Gastrocnemius medialis (tissue), 4 donors: ENCODE measurements around the gene ST8SIA2. TPM values are rescaled to one million over a fixed set of nuclear protein-coding genes. Genes with fewer than 3 reads are reported as not detected.

ENCODE experiments used
- ATAC-seq, 2 donors: fragments of 150-250 bp; one replicate each; pipeline ENCODE4 v1.9.1; 2016
- DNase-seq, 2 donors: peaks; one replicate each; pipeline ENCODE4 v3.0.0-alpha.2; 2019
- H3K27ac ChIP-seq, 4 donors: fragments of 200-600 bp; sonication (generic); 1 replicate in 1 of 4; 2 replicates in 3 of 4; pipeline ENCODE4 v1.5.1; 2016 to 2018; ENCODE audit warnings: mild to moderate bottlenecking in 2 of 4, moderate library complexity in 1 of 4
- H3K27me3 ChIP-seq, 3 donors: fragments of 200-600 bp; sonication (generic) in 2 of 3; 1 replicate in 1 of 3; 2 replicates in 2 of 3; pipeline versions ENCODE4 v1.5.1 to v1.6.0; 2016 to 2019; ENCODE audit warnings: mild to moderate bottlenecking in 1 of 3, moderate library complexity in 1 of 3
- H3K36me3 ChIP-seq, 2 donors: fragments of 200-600 bp; sonication (generic) in 1 of 2; one replicate each; pipeline ENCODE4 v1.5.1; 2017 to 2018
- H3K4me1 ChIP-seq, 2 donors: fragments of 200-600 bp; sonication (generic) in 1 of 2; one replicate each; pipeline ENCODE4 v1.5.1; 2016 to 2017; ENCODE audit warnings: mild to moderate bottlenecking in 2 of 2
- H3K4me3 ChIP-seq, 4 donors: fragments of 200-600 bp; sonication (generic) in 3 of 4; 1 replicate in 1 of 4; 2 replicates in 3 of 4; pipeline ENCODE4 v1.5.1; 2016 to 2019; ENCODE audit warnings: mild to moderate bottlenecking in 2 of 4
- H3K9me3 ChIP-seq, 3 donors: fragments of 200-600 bp; sonication (generic) in 2 of 3; 1 replicate in 1 of 3; 2 replicates in 2 of 3; pipeline ENCODE4 v1.5.1; 2016 to 2019
- POLR2A ChIP-seq, 2 donors: fragments of 450-650 bp; IDR thresholded peaks; one replicate each; pipeline ENCODE4 v1.6.1; 2017; ENCODE audit warnings: antibody characterized with exemption in 2 of 2, mild to moderate bottlenecking in 2 of 2, moderate library complexity in 2 of 2
- in situ Hi-C, 4 donors: fragments of 200-750 bp; cut with MboI; loops; one replicate each; pipeline versions ENCODE4 v1.15.0 to v1.8.0; 2017; ENCODE audit warnings: low sequenced_read_pairs in 4 of 4
- intact Hi-C: fragments of 100-400 bp; cut with DNase I; formaldehyde crosslinking; loops from one replicate; pipeline ENCODE4 v1.15.1; 2023; ENCODE audit warnings: low total_unique reads
- total RNA-seq, 4 donors: library from RNA; depleted of rRNA; stranded (reverse); fragments of >200 nt; gene quantifications; one replicate each; pipeline versions ENCODE4 v1.1.0 to v1.2.3, GENCODE V29; 2016
- TF ChIP-seq, protein P1 (sequence below), 5 experiments: fragments of 450-650 bp in 3 of 5; fragments of 200-600 bp in 2 of 5; sonication (generic) in 2 of 5; IDR thresholded peaks in 4 of 5; conservative IDR thresholded peaks in 1 of 5; 1 replicate in 4 of 5; 2 replicates in 1 of 5; pipeline ENCODE4 v1.5.1; 2016 to 2019; ENCODE audit warnings: antibody characterized with exemption in 5 of 5, mild to moderate bottlenecking in 3 of 5, moderate library complexity in 3 of 5

ST8SIA2 gene
- total RNA-seq, 4 donors from 2014 or later, result not detected

DNA sequence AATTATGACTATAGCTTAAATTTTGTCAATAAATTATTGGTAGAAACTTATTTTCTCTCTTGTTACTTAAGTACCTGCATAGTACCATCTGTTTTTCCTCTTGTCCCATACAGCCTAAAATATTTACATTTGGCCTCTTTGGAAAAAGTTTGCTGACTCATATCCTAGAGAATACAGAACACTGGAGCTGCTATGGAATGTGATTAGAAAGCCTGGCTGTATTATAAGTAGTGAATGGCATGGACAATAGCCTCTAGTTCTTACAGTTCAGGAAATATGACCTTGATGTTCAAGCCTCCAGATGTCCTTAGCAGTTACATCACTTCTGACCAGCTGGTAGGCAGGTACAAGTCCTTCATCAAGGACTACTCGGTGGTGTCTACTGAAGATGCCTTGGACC is 28.3 kb downstream of the ST8SIA2 start:
- Histone ChIP-seq H3K36me3 (no peaks in the 10 kb centered on the region), H3K27ac (no peak overlapping the region), H3K4me1 (no peaks in the 10 kb centered on the region), H3K27me3 (no peaks in the 10 kb centered on the region), H3K4me3 (no peak overlapping the region), H3K9me3 (no peaks in the 10 kb centered on the region)
- in situ Hi-C loops (no loop called here), intact Hi-C loops (no loop called here)
- ATAC-seq (no peak), DNase-seq (no peak)
- TF ChIP-seq POLR2A (IDR thresholded peaks at IDR 0.05), result no peak

DNA sequence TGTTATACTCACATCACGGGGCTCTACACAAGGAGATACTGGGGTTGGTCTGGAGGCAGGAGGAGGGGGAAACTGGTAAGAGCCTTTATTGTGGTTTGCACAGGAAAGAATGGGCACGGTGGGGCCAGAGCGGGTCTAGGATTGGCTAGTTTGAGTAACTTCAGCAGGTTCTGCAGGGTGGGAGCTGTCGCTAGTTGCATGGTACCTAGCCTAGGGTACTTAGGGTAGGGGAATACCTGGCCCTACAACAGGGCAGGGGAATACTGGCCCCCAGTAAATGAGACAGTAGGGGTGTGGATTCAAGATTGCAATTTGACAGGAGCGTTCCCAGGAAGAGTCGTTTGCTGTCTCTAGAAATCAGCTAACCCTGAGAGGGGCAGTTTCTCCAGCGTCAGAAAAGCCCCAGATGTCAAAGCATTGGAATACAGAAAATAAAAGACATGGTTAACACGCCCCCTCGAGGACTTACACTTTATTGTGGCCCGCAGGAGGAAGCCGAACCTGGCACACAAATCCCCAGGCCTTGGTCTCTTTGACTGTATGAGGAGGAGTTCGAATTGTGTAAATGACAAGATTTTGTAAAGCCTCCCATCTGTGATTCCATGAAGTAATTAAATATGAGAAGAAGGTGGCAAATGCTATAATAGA is 32.0 kb downstream of the ST8SIA2 start:
- no peaks in the 10 kb centered on the region for H3K4me1 ChIP-seq
- H3K9me3 ChIP-seq, result no peaks in the 10 kb centered on the region
- no peak for TF ChIP-seq POLR2A (IDR thresholded peaks at IDR 0.05)
- TF ChIP-seq, protein P1, sequence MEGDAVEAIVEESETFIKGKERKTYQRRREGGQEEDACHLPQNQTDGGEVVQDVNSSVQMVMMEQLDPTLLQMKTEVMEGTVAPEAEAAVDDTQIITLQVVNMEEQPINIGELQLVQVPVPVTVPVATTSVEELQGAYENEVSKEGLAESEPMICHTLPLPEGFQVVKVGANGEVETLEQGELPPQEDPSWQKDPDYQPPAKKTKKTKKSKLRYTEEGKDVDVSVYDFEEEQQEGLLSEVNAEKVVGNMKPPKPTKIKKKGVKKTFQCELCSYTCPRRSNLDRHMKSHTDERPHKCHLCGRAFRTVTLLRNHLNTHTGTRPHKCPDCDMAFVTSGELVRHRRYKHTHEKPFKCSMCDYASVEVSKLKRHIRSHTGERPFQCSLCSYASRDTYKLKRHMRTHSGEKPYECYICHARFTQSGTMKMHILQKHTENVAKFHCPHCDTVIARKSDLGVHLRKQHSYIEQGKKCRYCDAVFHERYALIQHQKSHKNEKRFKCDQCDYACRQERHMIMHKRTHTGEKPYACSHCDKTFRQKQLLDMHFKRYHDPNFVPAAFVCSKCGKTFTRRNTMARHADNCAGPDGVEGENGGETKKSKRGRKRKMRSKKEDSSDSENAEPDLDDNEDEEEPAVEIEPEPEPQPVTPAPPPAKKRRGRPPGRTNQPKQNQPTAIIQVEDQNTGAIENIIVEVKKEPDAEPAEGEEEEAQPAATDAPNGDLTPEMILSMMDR (IDR thresholded peaks at IDR 0.05 in 4 of 5, conservative IDR thresholded peaks at IDR 0.05 in 1 of 5), result no peak
- intact Hi-C loops (no loop called here), in situ Hi-C loops (no loop called here)
- no peak for DNase-seq
- H3K4me3 ChIP-seq, result no peak overlapping the region
- no peaks in the 10 kb centered on the region for H3K36me3 ChIP-seq
- no peak for ATAC-seq
- H3K27me3 ChIP-seq, result no peaks in the 10 kb centered on the region
- no peak overlapping the region for H3K27ac ChIP-seq

DNA sequence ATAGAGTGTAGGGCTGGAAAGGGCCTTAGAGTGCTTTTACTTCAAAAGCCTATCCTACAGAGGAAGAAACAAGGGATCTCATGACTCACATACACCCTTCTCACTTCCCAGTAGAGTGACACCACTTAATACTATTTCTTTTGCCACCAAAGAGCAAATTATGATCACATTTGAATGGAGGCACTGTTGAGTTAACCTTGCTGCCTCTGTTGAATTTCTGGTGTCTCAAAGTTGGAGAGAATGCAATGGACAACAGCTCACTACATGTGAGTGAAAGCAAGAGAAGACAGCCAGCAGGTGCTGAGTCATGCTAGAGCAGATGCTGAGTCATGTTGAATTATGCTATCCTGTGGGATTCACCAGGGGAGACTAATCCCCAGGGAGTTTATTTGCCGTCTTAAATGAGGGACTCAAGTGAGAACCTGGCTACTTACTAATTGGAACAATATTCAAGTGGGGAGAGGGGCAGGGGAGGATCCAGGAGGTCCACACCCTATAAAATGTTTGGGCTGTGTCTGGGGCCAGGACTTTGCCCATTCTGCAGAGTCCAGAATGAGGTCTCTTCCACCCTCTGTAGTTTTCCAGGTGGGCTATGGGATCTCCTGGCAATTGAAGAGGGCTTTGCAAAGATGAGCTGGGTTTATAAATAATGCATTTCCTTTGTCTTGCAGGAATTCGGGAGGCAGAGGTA is 35.8 kb downstream of the ST8SIA2 start:
- Histone ChIP-seq H3K27ac (no peak overlapping the region), H3K4me3 (no peak overlapping the region), H3K36me3 (no peaks in the 10 kb centered on the region), H3K4me1 (no peaks in the 10 kb centered on the region), H3K27me3 (no peaks in the 10 kb centered on the region), H3K9me3 (no peaks in the 10 kb centered on the region)
- no peak for TF ChIP-seq POLR2A (IDR thresholded peaks at IDR 0.05)
- TF ChIP-seq, protein P1 (IDR thresholded peaks at IDR 0.05 in 4 of 5, conservative IDR thresholded peaks at IDR 0.05 in 1 of 5), result no peak
- ATAC-seq, result peak in 1 of 2 donors; percentile 55
- DNase-seq, result no peak
- intact Hi-C loops (no loop called here), in situ Hi-C loops (no loop called here)

DNA sequence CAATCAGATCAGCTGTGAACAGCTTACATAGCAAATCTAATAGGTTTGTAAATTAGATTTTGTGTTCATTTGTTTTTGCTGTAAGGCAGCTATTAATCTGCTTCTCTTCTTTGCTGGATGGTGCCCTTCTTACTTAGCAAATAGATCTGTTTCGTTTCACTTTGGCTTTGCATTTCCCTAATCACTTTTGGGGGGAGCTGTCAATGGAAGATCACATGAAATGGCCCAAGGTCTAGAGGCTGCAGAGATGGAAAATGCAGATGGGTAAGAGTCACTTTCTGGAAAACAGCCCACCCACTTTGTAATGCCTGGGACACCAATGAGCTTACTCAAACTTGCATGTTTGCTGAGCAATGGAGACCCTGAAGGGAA is 36.4 kb downstream of the ST8SIA2 start:
- H3K9me3 ChIP-seq, result no peaks in the 10 kb centered on the region
- ATAC-seq, result no peak
- no peak overlapping the region for H3K27ac ChIP-seq
- DNase-seq, result no peak
- H3K27me3 ChIP-seq, result no peaks in the 10 kb centered on the region
- in situ Hi-C loops (no loop called here), intact Hi-C loops (no loop called here)
- H3K4me1 ChIP-seq, result no peaks in the 10 kb centered on the region
- TF ChIP-seq, protein P1 (IDR thresholded peaks at IDR 0.05 in 4 of 5, conservative IDR thresholded peaks at IDR 0.05 in 1 of 5), result no peak
- TF ChIP-seq POLR2A (IDR thresholded peaks at IDR 0.05), result no peak
- H3K36me3 ChIP-seq, result no peaks in the 10 kb centered on the region
- H3K4me3 ChIP-seq, result no peak overlapping the region

DNA sequence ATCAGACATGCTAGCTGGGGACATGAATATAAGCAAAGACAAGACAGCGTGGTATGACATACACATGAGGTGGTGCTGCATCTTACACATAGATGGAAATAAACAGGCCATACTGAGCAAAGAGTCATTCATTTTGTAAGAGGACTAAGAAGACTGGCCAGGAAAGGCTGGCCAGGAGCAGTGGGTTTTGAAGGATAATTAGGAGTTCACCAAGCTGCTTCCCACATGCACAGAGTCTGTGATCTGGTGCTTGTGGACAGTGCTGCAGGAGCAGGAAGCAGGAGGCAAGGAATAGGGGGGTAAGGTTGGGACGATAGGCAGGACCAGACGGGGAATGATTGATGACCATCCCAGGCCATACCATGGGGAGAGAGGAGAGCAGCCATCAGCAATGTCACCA is 41.5 kb downstream of the ST8SIA2 start:
- no peak overlapping the region for H3K27ac ChIP-seq
- peaks cover 0 to 5% of the 10 kb centered on the region in 2 donors for H3K4me1 ChIP-seq
- H3K27me3 ChIP-seq, result no peaks in the 10 kb centered on the region
- TF ChIP-seq, protein P1 (IDR thresholded peaks at IDR 0.05 in 4 of 5, conservative IDR thresholded peaks at IDR 0.05 in 1 of 5), result no peak
- TF ChIP-seq POLR2A (IDR thresholded peaks at IDR 0.05), result no peak
- no peak for ATAC-seq
- no peaks in the 10 kb centered on the region for H3K9me3 ChIP-seq
- no peak for DNase-seq
- intact Hi-C loops (no loop called here), in situ Hi-C loops (no loop called here)
- H3K36me3 ChIP-seq, result no peaks in the 10 kb centered on the region
- no peak overlapping the region for H3K4me3 ChIP-seq
